Brain pericyte (primary cell): ENCODE measurements around the gene TFG.
"Not testable (repeated sequence)": the region's sequence is repeated elsewhere in the genome, so short reads cannot be mapped to it uniquely, and the experiment has no call there.

Experiments
- DNase-seq: peaks from one replicate; pipeline ENCODE4 v3.0.0-alpha.2; 2012; ENCODE audit warnings: low read depth, low spot score

TFG gene

GRCh38 chr3:100708989-100709841, at the start of gene TFG:
TFG (plus strand) TSS chr3:100709494; CDS start chr3:100713686, 4,192 bp downstream.
- DNase-seq, result peak; percentile 99

GRCh38 chr3:100661294-100661693, 48.0 kb upstream of the TFG start:
- DNase-seq, result not testable (repeated sequence)

GRCh38 chr3:100662113-100662823, 47.0 kb upstream of the TFG start:
- DNase-seq, result no peak

- no peak for DNase-seq
Measured at GRCh38 chr3:100665230-100665629, 44.1 kb upstream of the TFG start.

- not testable (repeated sequence) for DNase-seq
Measured at GRCh38 chr3:100666699-100667098, 42.6 kb upstream of the TFG start.

GRCh38 chr3:100667316-100667715, 42.0 kb upstream of the TFG start:
- not testable (repeated sequence) for DNase-seq

GRCh38 chr3:100670995-100671394, 38.3 kb upstream of the TFG start:
- not testable (repeated sequence) for DNase-seq

- no peak for DNase-seq
Measured at GRCh38 chr3:100681496-100681895, 27.8 kb upstream of the TFG start.

- no peak for DNase-seq
Measured at GRCh38 chr3:100682056-100682853, 27.0 kb upstream of the TFG start.

- DNase-seq, result no peak
Measured at GRCh38 chr3:100682854-100683760, 26.2 kb upstream of the TFG start.

- no peak for DNase-seq
Measured at GRCh38 chr3:100693225-100693624, 16.1 kb upstream of the TFG start.

- no peak for DNase-seq
Measured at GRCh38 chr3:100695696-100696095, 13.6 kb upstream of the TFG start.

- no peak for DNase-seq
Measured at GRCh38 chr3:100696161-100696560, 13.1 kb upstream of the TFG start.

- no peak for DNase-seq
Measured at GRCh38 chr3:100697172-100697571, 12.1 kb upstream of the TFG start.

- DNase-seq, result no peak
Measured at GRCh38 chr3:100697723-100698285, 11.5 kb upstream of the TFG start.

- DNase-seq, result no peak
Measured at GRCh38 chr3:100698736-100699135, 10.6 kb upstream of the TFG start.

GRCh38 chr3:100700708-100701107, 8.6 kb upstream of the TFG start:
- DNase-seq, result no peak

- DNase-seq, result no peak
Measured at GRCh38 chr3:100702082-100702979, 7.0 kb upstream of the TFG start.

GRCh38 chr3:100702980-100703345, 6.3 kb upstream of the TFG start:
- no peak for DNase-seq

- DNase-seq, result no peak
Measured at GRCh38 chr3:100703865-100704264, 5.4 kb upstream of the TFG start.
